NCI-H1436 (cell line): Measurements from ENCODE around the gene SLC22A15.

Experiments
- DNase-seq: peaks from one replicate; lab custom pipeline; 2025; lab: John Stamatoyannopoulos, UW

The SLC22A15 gene

GRCh38 chr1:116099919-116100318, 123.6 kb downstream of the SLC22A15 start:
- DNase-seq = no peak

- DNase-seq = no peak
These were observed 128.4 kb downstream of the SLC22A15 start for GRCh38 chr1:116104667-116105066.

GRCh38 chr1:116105996-116106395, 129.7 kb downstream of the SLC22A15 start:
- no peak for DNase-seq

GRCh38 chr1:116106646-116107045, 130.3 kb downstream of the SLC22A15 start:
- DNase-seq = no peak

- DNase-seq = no peak
These were observed 131.1 kb downstream of the SLC22A15 start for GRCh38 chr1:116107371-116107770.

- no peak for DNase-seq
These were observed 134.5 kb downstream of the SLC22A15 start, which contains the start of gene MAB21L3 for GRCh38 chr1:116110567-116111523. Gene MAB21L3, plus strand, starts transcription at chr1:116111399. Its CDS starts 1,217 bp downstream, at chr1:116112616.

- DNase-seq = no peak
These were observed 135.3 kb downstream of the SLC22A15 start for GRCh38 chr1:116111524-116112021.

GRCh38 chr1:116112388-116113140, 136.3 kb downstream of the SLC22A15 start:
- no peak for DNase-seq

- DNase-seq = no peak
These were observed 137.3 kb downstream of the SLC22A15 start for GRCh38 chr1:116113615-116114014.

GRCh38 chr1:116115476-116116439, 139.4 kb downstream of the SLC22A15 start:
- no peak for DNase-seq

GRCh38 chr1:116118471-116118870, 142.2 kb downstream of the SLC22A15 start:
- no peak for DNase-seq
